ENCODE results near the gene DOCK2.

The DOCK2 gene

GRCh38 chr5:169933616-169934015 is 296.5 kb downstream of the DOCK2 start:
- H3K27me3 ChIP-seq (ENCODE audit: insufficient read depth, poor library complexity, severe bottlenecking) = no peaks in the 10 kb centered on the region
- H3K4me1 ChIP-seq (ENCODE audit: insufficient read depth, poor library complexity, severe bottlenecking) = no peaks in the 10 kb centered on the region
- no peak overlapping the region for H3K4me3 ChIP-seq (ENCODE audit: severe bottlenecking)
- no peak overlapping the region for H3K27ac ChIP-seq (ENCODE audit: poor library complexity, severe bottlenecking)
- no peaks in the 10 kb centered on the region for H3K36me3 ChIP-seq (ENCODE audit: low read depth)
- no peak for DNase-seq (ENCODE audit: low spot score)
- no peak for ATAC-seq (ENCODE audit: low read depth)
- H3K9me3 ChIP-seq (ENCODE audit: severe bottlenecking) = no peaks in the 10 kb centered on the region
- TF ChIP-seq CTCF (IDR thresholded peaks at IDR 0.05; ENCODE audit: poor library complexity, severe bottlenecking) = no peak

GRCh38 chr5:169934990-169935389 is 297.9 kb downstream of the DOCK2 start:
- TF ChIP-seq CTCF (IDR thresholded peaks at IDR 0.05; ENCODE audit: poor library complexity, severe bottlenecking) = no peak
- no peak overlapping the region for H3K27ac ChIP-seq (ENCODE audit: poor library complexity, severe bottlenecking)
- ATAC-seq (ENCODE audit: low read depth) (peak; percentile 44; the same call in 1 of the 3 replicates), DNase-seq (ENCODE audit: low spot score) (no peak)
- H3K36me3 ChIP-seq (ENCODE audit: low read depth) = no peaks in the 10 kb centered on the region
- no peaks in the 10 kb centered on the region for H3K27me3 ChIP-seq (ENCODE audit: insufficient read depth, poor library complexity, severe bottlenecking)
- no peak overlapping the region for H3K4me3 ChIP-seq (ENCODE audit: severe bottlenecking)
- no peaks in the 10 kb centered on the region for H3K9me3 ChIP-seq (ENCODE audit: severe bottlenecking)
- H3K4me1 ChIP-seq (ENCODE audit: insufficient read depth, poor library complexity, severe bottlenecking) = no peaks in the 10 kb centered on the region

DNA sequence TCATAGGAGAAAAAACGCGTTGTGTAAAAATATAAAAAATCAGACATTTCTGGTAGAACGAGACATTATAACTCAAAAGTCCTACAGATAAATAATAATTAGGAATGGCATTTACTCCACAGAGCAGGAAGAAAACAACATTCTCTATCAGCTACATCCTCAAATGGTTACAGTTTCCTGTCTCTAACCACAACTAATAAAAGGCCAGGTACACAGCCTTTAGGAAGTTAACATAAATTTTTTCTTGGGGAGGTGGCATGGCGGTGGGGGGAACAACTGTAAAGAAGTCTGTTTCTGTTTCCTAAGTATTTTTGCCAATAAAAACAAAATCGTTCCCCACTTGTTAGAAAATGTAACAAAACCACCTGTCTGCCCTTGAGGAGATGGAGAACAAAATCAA is 298.7 kb downstream of the DOCK2 start:
- Histone ChIP-seq H3K27ac (ENCODE audit: poor library complexity, severe bottlenecking) (no peak overlapping the region), H3K36me3 (ENCODE audit: low read depth) (no peaks in the 10 kb centered on the region), H3K4me1 (ENCODE audit: insufficient read depth, poor library complexity, severe bottlenecking) (no peaks in the 10 kb centered on the region), H3K9me3 (ENCODE audit: severe bottlenecking) (no peaks in the 10 kb centered on the region), H3K4me3 (ENCODE audit: severe bottlenecking) (no peak overlapping the region), H3K27me3 (ENCODE audit: insufficient read depth, poor library complexity, severe bottlenecking) (no peaks in the 10 kb centered on the region)
- TF ChIP-seq CTCF (IDR thresholded peaks at IDR 0.05; ENCODE audit: poor library complexity, severe bottlenecking) = no peak
- ATAC-seq (ENCODE audit: low read depth) (no peak), DNase-seq (ENCODE audit: low spot score) (no peak)

DNA sequence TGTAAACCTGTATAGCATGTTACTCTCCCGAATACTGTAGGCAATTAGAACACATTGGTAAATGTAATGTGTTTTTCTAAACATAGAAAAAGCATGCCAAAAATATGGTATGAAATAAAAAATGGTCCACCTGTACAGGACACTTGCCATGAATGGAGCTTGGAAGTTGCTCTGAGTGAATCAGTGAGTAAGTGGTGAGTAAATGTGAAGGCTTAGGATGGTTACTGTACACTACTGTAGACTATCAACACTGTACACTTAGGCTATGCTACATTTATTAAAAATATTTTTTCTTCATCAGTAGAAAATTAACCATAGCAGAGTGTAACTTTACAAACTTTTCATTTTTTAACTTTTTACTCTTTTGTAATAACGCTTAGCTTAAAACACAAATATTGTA is 301.4 kb downstream of the DOCK2 start:
- no peak overlapping the region for H3K27ac ChIP-seq (ENCODE audit: poor library complexity, severe bottlenecking)
- H3K27me3 ChIP-seq (ENCODE audit: insufficient read depth, poor library complexity, severe bottlenecking) = no peaks in the 10 kb centered on the region
- no peaks in the 10 kb centered on the region for H3K36me3 ChIP-seq (ENCODE audit: low read depth)
- no peaks in the 10 kb centered on the region for H3K9me3 ChIP-seq (ENCODE audit: severe bottlenecking)
- DNase-seq (ENCODE audit: low spot score) (no peak), ATAC-seq (ENCODE audit: low read depth) (peak; percentile 60; the same call in 2 of the 3 replicates)
- TF ChIP-seq CTCF (IDR thresholded peaks at IDR 0.05; ENCODE audit: poor library complexity, severe bottlenecking) = no peak
- H3K4me1 ChIP-seq (ENCODE audit: insufficient read depth, poor library complexity, severe bottlenecking) = no peaks in the 10 kb centered on the region
- H3K4me3 ChIP-seq (ENCODE audit: severe bottlenecking) = no peak overlapping the region

DNA sequence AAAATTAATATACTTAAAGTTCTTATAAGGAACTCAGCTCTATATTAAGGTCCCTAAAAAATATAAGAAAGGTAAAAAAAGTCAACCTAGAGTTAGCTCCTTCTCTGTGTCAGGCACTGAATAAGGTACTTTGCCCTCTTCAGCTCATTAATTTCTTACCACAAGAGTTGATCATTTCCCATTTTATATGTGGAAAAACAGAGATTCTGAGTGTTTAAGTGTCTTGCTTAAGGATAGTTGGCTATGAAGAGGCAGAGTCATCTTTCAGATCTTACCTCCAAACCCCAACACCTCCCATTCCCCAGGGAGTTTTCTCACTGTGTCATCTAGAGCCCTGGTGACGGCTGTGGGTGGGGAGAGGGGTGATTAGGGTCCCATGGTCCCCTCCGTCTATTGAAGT is 302.7 kb downstream of the DOCK2 start:
- no peaks in the 10 kb centered on the region for H3K9me3 ChIP-seq (ENCODE audit: severe bottlenecking)
- H3K36me3 ChIP-seq (ENCODE audit: low read depth) = no peaks in the 10 kb centered on the region
- H3K27me3 ChIP-seq (ENCODE audit: insufficient read depth, poor library complexity, severe bottlenecking) = no peaks in the 10 kb centered on the region
- ATAC-seq (ENCODE audit: low read depth) = no peak
- H3K4me1 ChIP-seq (ENCODE audit: insufficient read depth, poor library complexity, severe bottlenecking) = peaks cover 9% of the 10 kb centered on the region
- no peak overlapping the region for H3K4me3 ChIP-seq (ENCODE audit: severe bottlenecking)
- no peak for TF ChIP-seq CTCF (IDR thresholded peaks at IDR 0.05; ENCODE audit: poor library complexity, severe bottlenecking)
- no peak for DNase-seq (ENCODE audit: low spot score)
- H3K27ac ChIP-seq (ENCODE audit: poor library complexity, severe bottlenecking) = no peak overlapping the region
